PC-9 (cell line): ENCODE results near the gene TMEM50B. TPM values are rescaled to one million over a fixed set of nuclear protein-coding genes. Genes with fewer than 3 reads are reported as not detected.
"Not testable (repeated sequence)": the region's sequence is repeated elsewhere in the genome, so short reads cannot be mapped to it uniquely, and the experiment has no call there.

Experiments
- BruUV-seq: library from RNA; stranded (reverse); fragments of 400-500 nt; replicated peaks from 2 replicates; lab custom pipeline; 2021; lab: Mats Ljungman, UMichigan
- CTCF ChIA-PET: fragments of 300-600 bp; sonication (Branson Sonifier 250); formaldehyde crosslinking; loops from one replicate; lab custom pipeline; 2022; ENCODE audit warnings: antibody characterized with exemption; lab: Charles Lee
- POLR2A ChIA-PET: fragments of 300-600 bp; sonication (Branson Sonifier 250); formaldehyde crosslinking; loops from one replicate; lab custom pipeline; 2022; ENCODE audit warnings: antibody characterized with exemption; ENCODE audit not compliant: unreplicated experiment; lab: Charles Lee
- DNase-seq, 2 experiments: peaks; one replicate each; pipeline versions ENCODE4 v3.0.0 to v3.0.0-alpha.2; 2015 to 2022; ENCODE audit warnings: mixed read lengths in 1 of 2
- H2AFZ ChIP-seq: fragments of 200-600 bp; sonication (generic); 2 replicates; pipeline ENCODE4 v1.8.1; 2017; ENCODE audit warnings: antibody characterized with exemption
- H3F3A ChIP-seq: fragments of 200-600 bp; sonication (generic); 2 replicates; pipeline ENCODE4 v1.8.1; 2017; ENCODE audit warnings: antibody characterized with exemption, mild to moderate bottlenecking, low read depth; ENCODE audit not compliant: insufficient read depth
- H3K27ac ChIP-seq: fragments of 200-600 bp; sonication (generic); 2 replicates; pipeline ENCODE4 v1.6.1; 2016; ENCODE audit warnings: mixed run types
- H3K27me3 ChIP-seq: fragments of 200-600 bp; sonication (generic); 2 replicates; pipeline ENCODE4 v1.6.1; 2016; ENCODE audit warnings: low read depth, mixed run types; ENCODE audit not compliant: insufficient read depth
- H3K36me3 ChIP-seq: fragments of 200-600 bp; sonication (generic); 2 replicates; pipeline ENCODE4 v1.6.1; 2016; ENCODE audit warnings: low read depth, mixed run types
- H3K4me1 ChIP-seq: fragments of 200-600 bp; sonication (generic); replicated peaks from 2 replicates; pipeline ENCODE4 v1.6.1; 2016; ENCODE audit warnings: mixed run types; ENCODE audit not compliant: insufficient read depth
- H3K4me2 ChIP-seq: fragments of 200-600 bp; sonication (generic); 2 replicates; pipeline ENCODE4 v1.6.1; 2017; ENCODE audit warnings: mixed run types
- H3K4me3 ChIP-seq: fragments of 200-600 bp; sonication (generic); 2 replicates; pipeline ENCODE4 v1.6.1; 2016; ENCODE audit warnings: mixed run types
- H3K79me2 ChIP-seq: fragments of 200-600 bp; sonication (generic); 2 replicates; pipeline ENCODE4 v1.6.1; 2017; ENCODE audit warnings: low read depth, mixed run types
- H3K9me2 ChIP-seq: fragments of 200-600 bp; sonication (generic); 2 replicates; pipeline ENCODE4 v1.8.1; 2017; ENCODE audit warnings: mild to moderate bottlenecking; ENCODE audit not compliant: insufficient read depth
- H3K9me3 ChIP-seq: fragments of 200-600 bp; sonication (generic); 2 replicates; pipeline ENCODE4 v1.8.1; 2016; ENCODE audit warnings: low read depth; ENCODE audit not compliant: insufficient read depth
- H4K20me1 ChIP-seq: fragments of 200-600 bp; sonication (generic); 2 replicates; pipeline ENCODE4 v1.8.1; 2017; ENCODE audit not compliant: insufficient read depth
- CTCF ChIP-seq: fragments of 200-600 bp; sonication (generic); conservative IDR thresholded peaks from 2 replicates; pipeline ENCODE4 v1.6.1; 2017; ENCODE audit warnings: mixed run types, antibody characterized with exemption, mild to moderate bottlenecking, moderate library complexity
- EZH2 ChIP-seq: fragments of 200-600 bp; sonication (generic); IDR thresholded peaks from 2 replicates; pipeline ENCODE4 v1.8.0; 2017; ENCODE audit warnings: antibody characterized with exemption, low read depth
- intact Hi-C: fragments of 100-400 bp; cut with micrococcal nuclease; formaldehyde crosslinking; loops from one replicate; pipeline ENCODE4 v1.10.0; 2022; ENCODE audit not compliant: unreplicated experiment
- total RNA-seq: library from RNA; stranded (reverse); gene quantifications from 2 replicates; pipeline ENCODE4 v1.2.3, GENCODE V29; 2021

The TMEM50B gene
- total RNA-seq, 1 experiment from 2014 or later: 11.7 TPM

GRCh38 chr21:33511639-33512038, 31.9 kb upstream of the TMEM50B start:
- Histone ChIP-seq H3K27ac (no peak overlapping the region), H3K4me2 (no peak overlapping the region), H3F3A (no peaks in the 10 kb centered on the region), H3K36me3 (no peaks in the 10 kb centered on the region; the same call in 1 of the 2 replicates), H3K9me3 (no peaks in the 10 kb centered on the region), H3K27me3 (no peaks in the 10 kb centered on the region), H3K4me1 (no peaks in the 10 kb centered on the region), H3K4me3 (no peak overlapping the region), H2AFZ (no peak overlapping the region), H4K20me1 (no peaks in the 10 kb centered on the region), H3K79me2 (no peaks in the 10 kb centered on the region), H3K9me2 (no peaks in the 10 kb centered on the region)
- intact Hi-C loops: no loop called here
- no peak for TF ChIP-seq CTCF
- no peak for TF ChIP-seq EZH2
- BruUV-seq: no TSS peak
- no peak for DNase-seq
- POLR2A ChIA-PET: no interaction called here
- CTCF ChIA-PET: no interaction called here

- no TSS peak for BruUV-seq
- H3K36me3 ChIP-seq: no peaks in the 10 kb centered on the region; the same call in 1 of the 2 replicates
- H2AFZ ChIP-seq: no peak overlapping the region
- DNase-seq: no peak
- no peaks in the 10 kb centered on the region for H3K27me3 ChIP-seq
- no peaks in the 10 kb centered on the region for H3K79me2 ChIP-seq
- H3F3A ChIP-seq: no peaks in the 10 kb centered on the region
- no peak for TF ChIP-seq EZH2
- TF ChIP-seq CTCF: no peak
- no peaks in the 10 kb centered on the region for H3K9me3 ChIP-seq
- H3K4me2 ChIP-seq: no peak overlapping the region
- no peak overlapping the region for H3K4me3 ChIP-seq
- intact Hi-C loops: no loop called here
- POLR2A ChIA-PET: no interaction called here
- H4K20me1 ChIP-seq: no peaks in the 10 kb centered on the region
- H3K27ac ChIP-seq: no peak overlapping the region
- H3K9me2 ChIP-seq: no peaks in the 10 kb centered on the region
- H3K4me1 ChIP-seq: no peaks in the 10 kb centered on the region
- CTCF ChIA-PET: no interaction called here
Observed at GRCh38 chr21:33510826-33511225, 31.1 kb upstream of the TMEM50B start.

GRCh38 chr21:33507003-33507402, 27.2 kb upstream of the TMEM50B start:
- H3K9me2 ChIP-seq, H3K9me3 ChIP-seq, H3F3A ChIP-seq, H3K4me2 ChIP-seq, DNase-seq, H3K4me3 ChIP-seq, H3K27me3 ChIP-seq, H2AFZ ChIP-seq, H3K79me2 ChIP-seq, H4K20me1 ChIP-seq, H3K36me3 ChIP-seq, H3K4me1 ChIP-seq, POLR2A ChIA-PET, intact Hi-C loops, CTCF ChIA-PET, H3K27ac ChIP-seq, BruUV-seq: not testable (repeated sequence)

GRCh38 chr21:33505833-33506232, 26.1 kb upstream of the TMEM50B start:
- TF ChIP-seq EZH2 (no peak), CTCF (no peak)
- no peaks in the 10 kb centered on the region for H3K9me3 ChIP-seq
- H3K27me3 ChIP-seq: no peaks in the 10 kb centered on the region
- no peak for DNase-seq
- ChIA-PET CTCF (no interaction called here), POLR2A (no interaction called here)
- no peaks in the 10 kb centered on the region for H3K36me3 ChIP-seq
- no peak overlapping the region for H2AFZ ChIP-seq
- no TSS peak for BruUV-seq
- no peak overlapping the region for H3K4me2 ChIP-seq
- H4K20me1 ChIP-seq: no peaks in the 10 kb centered on the region
- H3K4me3 ChIP-seq: no peak overlapping the region
- no peaks in the 10 kb centered on the region for H3K79me2 ChIP-seq
- no peaks in the 10 kb centered on the region for H3F3A ChIP-seq
- no peaks in the 10 kb centered on the region for H3K9me2 ChIP-seq
- H3K27ac ChIP-seq: no peak overlapping the region
- no peaks in the 10 kb centered on the region for H3K4me1 ChIP-seq
- intact Hi-C loops: no loop called here
